ENCODE measurements around the gene NOX4. TPM values are rescaled to one million over a fixed set of nuclear protein-coding genes. Genes with fewer than 3 reads are reported as not detected.

NOX4 gene
- total RNA-seq, 1 experiment from 2014 or later = not detected

GRCh38 chr11:89536926-89537325 is 45.8 kb upstream of the NOX4 start:
- no peak for DNase-seq
- intact Hi-C loops (cut with micrococcal nuclease; ENCODE audit: unreplicated experiment) = no loop called here
- no peaks in the 10 kb centered on the region; the same call in 1 of the 2 replicates for H4K20me1 ChIP-seq (ENCODE audit: insufficient read depth)
- ChIA-PET CTCF (no interaction called here), POLR2A (ENCODE audit: unreplicated experiment) (no interaction called here)
- H3K4me1 ChIP-seq (replicated peaks; ENCODE audit: insufficient read depth) = no peaks in the 10 kb centered on the region
- no peak overlapping the region for H3K27ac ChIP-seq
- TF ChIP-seq EZH2 (IDR thresholded peaks at IDR 0.05; ENCODE audit: low read depth) = no peak
- TF ChIP-seq CTCF (conservative IDR thresholded peaks at IDR 0.05) = no peak
- H3F3A ChIP-seq (ENCODE audit: insufficient read depth, low read depth) = no peaks in the 10 kb centered on the region
- H3K9me3 ChIP-seq (ENCODE audit: insufficient read depth, low read depth) = no peaks in the 10 kb centered on the region
- no TSS peak for BruUV-seq (replicated peaks)
- H3K4me2 ChIP-seq = no peak overlapping the region
- H2AFZ ChIP-seq = no peak overlapping the region
- no peaks in the 10 kb centered on the region for H3K27me3 ChIP-seq (ENCODE audit: insufficient read depth, low read depth)
- H3K36me3 ChIP-seq (ENCODE audit: low read depth) = no peaks in the 10 kb centered on the region
- H3K79me2 ChIP-seq (ENCODE audit: low read depth) = no peaks in the 10 kb centered on the region
- H3K4me3 ChIP-seq = no peak overlapping the region
- H3K9me2 ChIP-seq (ENCODE audit: insufficient read depth) = no peaks in the 10 kb centered on the region

- Histone ChIP-seq H3K9me2 (ENCODE audit: insufficient read depth) (no peaks in the 10 kb centered on the region), H3K79me2 (ENCODE audit: low read depth) (no peaks in the 10 kb centered on the region), H3K9me3 (ENCODE audit: insufficient read depth, low read depth) (no peaks in the 10 kb centered on the region), H3K36me3 (ENCODE audit: low read depth) (no peaks in the 10 kb centered on the region), H4K20me1 (ENCODE audit: insufficient read depth) (no peaks in the 10 kb centered on the region; the same call in 1 of the 2 replicates), H3K4me1 (replicated peaks; ENCODE audit: insufficient read depth) (no peaks in the 10 kb centered on the region), H2AFZ (no peak overlapping the region), H3K4me2 (no peak overlapping the region), H3F3A (ENCODE audit: insufficient read depth, low read depth) (no peaks in the 10 kb centered on the region), H3K27me3 (ENCODE audit: insufficient read depth, low read depth) (no peaks in the 10 kb centered on the region), H3K27ac (no peak overlapping the region), H3K4me3 (no peak overlapping the region)
- ChIA-PET POLR2A (ENCODE audit: unreplicated experiment) (no interaction called here), CTCF (no interaction called here)
- no TSS peak for BruUV-seq (replicated peaks)
- no peak for DNase-seq
- TF ChIP-seq EZH2 (IDR thresholded peaks at IDR 0.05; ENCODE audit: low read depth) = no peak
- TF ChIP-seq CTCF (conservative IDR thresholded peaks at IDR 0.05) = no peak
- intact Hi-C loops (cut with micrococcal nuclease; ENCODE audit: unreplicated experiment) = no loop called here
These were observed 44.0 kb upstream of the NOX4 start for GRCh38 chr11:89535221-89535620.

GRCh38 chr11:89529626-89530380 is 38.6 kb upstream of the NOX4 start:
- DNase-seq = no peak
- no peaks in the 10 kb centered on the region for H3K36me3 ChIP-seq (ENCODE audit: low read depth)
- H3K4me3 ChIP-seq = no peak overlapping the region
- no peaks in the 10 kb centered on the region for H3K27me3 ChIP-seq (ENCODE audit: insufficient read depth, low read depth)
- H3K9me2 ChIP-seq (ENCODE audit: insufficient read depth) = 0 out of 2 replicates have a peak, but pooled peaks cover 3% of the 10 kb centered on the region
- POLR2A ChIA-PET (ENCODE audit: unreplicated experiment) = interaction anchor here (0.6 kb wide), 1 partner anchor 58 kb away, joined by 3 read pairs; no protein-coding TSS in a partner anchor
- H3K4me1 ChIP-seq (replicated peaks; ENCODE audit: insufficient read depth) = no peaks in the 10 kb centered on the region
- intact Hi-C loops (cut with micrococcal nuclease; ENCODE audit: unreplicated experiment) = no loop called here
- no peaks in the 10 kb centered on the region for H3F3A ChIP-seq (ENCODE audit: insufficient read depth, low read depth)
- no peak overlapping the region for H3K4me2 ChIP-seq
- H3K9me3 ChIP-seq (ENCODE audit: insufficient read depth, low read depth) = no peaks in the 10 kb centered on the region
- no peak overlapping the region for H2AFZ ChIP-seq
- TF ChIP-seq CTCF (conservative IDR thresholded peaks at IDR 0.05) (no peak), EZH2 (IDR thresholded peaks at IDR 0.05; ENCODE audit: low read depth) (no peak)
- H3K79me2 ChIP-seq (ENCODE audit: low read depth) = no peaks in the 10 kb centered on the region
- CTCF ChIA-PET = no interaction called here
- H3K27ac ChIP-seq = no peak overlapping the region
- BruUV-seq (replicated peaks) = no TSS peak
- no peaks in the 10 kb centered on the region for H4K20me1 ChIP-seq (ENCODE audit: insufficient read depth)

Data from PC-9 (cell line).